Stimulated activated CD4-positive, alpha-beta T cell treated with anti-CD3 and anti-CD28 coated beads, TNF-alpha, amount 100 ng/mL, for 48 hours (primary cell): ENCODE measurements around the gene ATF6.

Experiments
- DNase-seq, 3 donors: peaks; one replicate each; pipeline ENCODE4 v3.0.0-alpha.2; 2020; ENCODE audit warnings: low read depth in 3 of 3

ATF6 gene

DNA sequence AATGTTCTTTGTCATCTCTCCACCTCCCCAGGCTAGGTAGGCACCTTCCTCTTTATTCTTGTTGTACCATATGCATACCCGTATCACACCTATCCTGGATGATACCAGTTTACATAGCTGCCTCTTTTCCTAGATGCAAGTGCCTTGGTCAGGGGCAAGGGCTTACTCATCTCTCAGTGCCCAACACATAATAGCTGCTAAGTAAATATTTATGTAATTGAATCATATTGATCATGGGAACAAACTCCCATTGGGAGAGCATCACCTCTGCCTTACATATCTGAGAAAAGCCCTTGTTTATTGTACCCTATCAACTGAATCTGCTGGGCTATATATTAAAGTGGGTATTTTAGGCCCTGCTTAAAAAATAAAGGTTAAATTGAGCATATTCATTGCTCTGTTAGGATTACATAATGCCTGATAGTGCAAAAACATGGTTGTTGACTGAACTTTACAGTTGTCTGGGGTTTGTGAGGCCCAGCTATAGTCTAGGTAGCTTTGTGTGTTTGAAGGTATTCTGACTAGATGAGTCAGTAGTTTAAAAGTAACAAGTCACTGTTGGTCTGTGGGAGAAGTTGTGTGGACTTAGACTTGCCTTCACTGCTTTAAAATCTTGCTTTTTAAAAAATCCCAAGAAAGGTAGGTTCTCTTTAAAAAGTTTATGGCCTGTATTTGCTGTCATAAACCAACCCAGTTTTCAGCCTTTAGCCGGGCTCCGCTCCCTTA lies 174.9 kb downstream of the ATF6 start:
- no peak for DNase-seq

DNA sequence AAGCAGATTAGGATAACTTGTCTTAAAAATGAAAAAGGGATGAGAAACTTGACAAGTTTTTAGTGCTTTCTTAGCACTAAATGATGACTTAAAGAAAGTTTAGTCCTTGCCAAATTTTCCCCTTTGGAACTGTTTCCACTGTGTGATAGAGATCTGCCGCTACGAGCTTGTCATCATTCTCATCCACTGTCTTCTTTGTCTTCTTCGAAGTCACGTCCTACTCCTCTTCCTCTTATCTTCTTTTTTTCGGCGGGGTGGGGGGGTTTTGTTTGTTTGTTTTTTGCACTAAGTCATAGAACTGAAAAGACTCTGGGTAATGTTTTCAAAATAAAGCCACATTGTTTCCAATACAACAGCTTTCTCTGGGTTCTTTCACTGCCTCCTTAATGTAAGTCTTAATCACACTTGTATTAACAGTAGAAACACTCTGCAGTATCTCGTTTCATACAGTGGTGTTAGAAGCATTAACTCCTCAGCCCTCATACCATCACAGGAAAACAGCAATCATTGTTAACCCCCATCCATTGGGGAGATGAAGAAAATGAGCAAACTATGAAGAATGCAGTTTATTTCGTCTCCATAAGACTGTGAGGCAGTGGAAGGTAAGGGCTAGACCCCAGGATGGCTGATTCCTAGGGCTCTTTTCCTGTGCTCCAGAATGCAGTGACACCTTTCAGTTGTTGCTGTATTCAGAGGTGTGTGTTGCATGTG lies 175.8 kb downstream of the ATF6 start:
- no peak for DNase-seq

DNA sequence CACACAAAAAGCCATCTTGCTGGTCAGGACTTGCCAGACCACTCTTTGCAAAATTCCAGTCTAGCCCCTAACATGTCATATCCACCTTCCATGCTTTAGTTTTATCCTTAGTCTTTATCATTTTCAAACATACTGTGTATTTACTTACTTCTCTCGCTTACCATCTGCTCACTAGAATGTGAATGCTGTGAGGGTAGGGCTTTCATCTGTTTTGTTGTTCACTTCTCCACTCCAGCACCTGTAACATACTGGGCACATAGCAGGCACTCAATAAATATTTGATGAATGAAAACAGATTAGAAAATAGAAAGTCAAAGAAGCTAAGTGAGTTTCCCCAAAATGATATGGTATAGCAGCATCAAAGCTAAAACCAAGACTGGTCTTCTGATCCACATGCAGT lies 177.6 kb downstream of the ATF6 start:
- DNase-seq, result no peak

DNA sequence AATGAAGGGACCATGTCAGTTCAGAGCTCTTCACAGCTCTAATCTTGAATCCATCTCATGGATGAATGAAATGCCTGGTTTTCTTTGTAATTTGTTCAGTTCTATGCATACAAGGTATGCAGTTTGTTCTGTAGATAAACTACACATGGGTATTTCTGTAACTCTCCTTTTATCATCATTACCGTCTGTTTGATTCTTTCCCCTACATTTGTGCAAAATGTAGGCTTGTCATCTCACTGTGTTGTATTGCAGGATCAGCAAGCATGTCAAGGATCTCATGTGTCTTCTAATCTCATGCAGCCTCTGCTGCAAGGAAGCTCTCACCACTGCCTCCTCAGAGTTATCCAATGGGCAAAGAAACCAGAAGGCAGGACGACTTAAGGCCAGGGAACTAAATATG lies 178.3 kb downstream of the ATF6 start:
- DNase-seq, result no peak

DNA sequence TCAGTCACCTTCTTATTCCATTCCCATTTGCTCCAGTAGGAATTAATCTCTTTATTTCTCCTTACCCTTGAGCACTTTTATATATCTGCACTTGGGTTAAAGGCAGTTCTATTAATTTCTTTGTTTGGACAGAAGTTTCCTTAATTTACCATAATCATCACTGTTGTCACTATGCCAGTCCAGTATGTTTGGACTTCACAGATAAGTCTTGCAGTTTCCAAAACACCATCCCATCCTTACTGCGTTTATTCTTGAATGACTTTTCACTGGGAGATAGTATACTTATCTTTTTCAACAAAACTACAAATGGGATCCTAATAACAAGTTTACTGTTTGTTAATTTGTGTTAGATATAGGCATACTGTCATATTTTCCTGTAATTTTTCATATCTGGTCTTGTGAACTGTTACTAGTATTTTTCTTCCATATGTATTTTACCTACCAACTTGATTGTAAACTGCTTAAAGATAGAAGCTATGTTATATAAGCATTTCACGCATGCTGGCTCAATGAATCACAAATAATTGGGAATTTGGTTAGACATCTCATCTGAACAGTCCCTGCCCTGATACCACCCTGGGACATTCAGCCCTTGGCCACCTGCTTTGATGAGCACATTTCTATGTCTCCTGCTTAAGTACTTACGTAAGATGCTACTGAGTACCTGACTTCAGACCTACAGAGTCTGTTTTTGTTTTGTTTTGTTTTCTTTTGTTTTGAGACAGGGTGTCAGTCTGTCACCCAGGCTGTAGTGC lies 179.4 kb downstream of the ATF6 start:
- no peak for DNase-seq

DNA sequence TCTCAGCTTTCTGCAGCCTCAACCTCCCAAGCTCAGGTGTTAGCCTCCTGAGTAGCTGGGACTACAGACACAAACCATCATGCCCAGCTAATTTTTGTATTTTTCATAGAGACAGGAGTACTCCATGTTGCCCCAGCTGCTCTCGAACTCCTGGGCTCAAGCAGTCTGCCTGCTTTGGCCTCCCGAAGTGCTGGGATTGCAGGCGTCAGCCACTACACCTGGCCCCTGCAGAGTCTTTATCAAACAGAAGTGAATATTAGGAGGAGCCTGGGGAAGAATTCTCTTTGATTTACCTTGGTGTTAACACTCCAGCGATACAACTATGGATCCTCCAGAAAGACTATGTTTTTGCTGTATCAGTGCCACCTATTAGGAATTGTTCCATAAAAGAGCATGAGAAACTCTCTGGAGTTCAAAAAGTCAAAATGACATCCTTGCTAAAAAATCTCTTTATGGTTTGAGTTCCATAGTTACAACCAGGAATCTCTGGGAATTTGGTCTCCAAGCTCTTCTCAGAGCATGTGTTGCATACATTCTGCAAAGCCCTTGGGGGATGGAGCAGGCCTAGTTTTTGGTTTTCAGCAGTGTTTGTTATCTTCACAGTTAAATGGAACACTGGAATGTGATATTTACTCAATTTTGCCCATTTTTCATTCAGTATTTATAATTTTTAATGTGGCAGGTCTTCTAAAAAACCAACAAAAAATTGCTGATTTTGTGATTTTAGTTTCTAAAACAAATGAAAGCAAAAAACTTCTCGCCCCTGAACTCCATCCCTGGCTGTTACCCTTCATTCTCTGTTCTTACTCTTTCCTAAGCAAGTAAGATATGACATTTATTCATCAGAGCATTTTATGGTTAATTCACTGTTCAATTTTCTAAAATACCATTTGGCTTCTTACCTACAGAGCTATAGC lies 180.2 kb downstream of the ATF6 start:
- DNase-seq, result no peak

DNA sequence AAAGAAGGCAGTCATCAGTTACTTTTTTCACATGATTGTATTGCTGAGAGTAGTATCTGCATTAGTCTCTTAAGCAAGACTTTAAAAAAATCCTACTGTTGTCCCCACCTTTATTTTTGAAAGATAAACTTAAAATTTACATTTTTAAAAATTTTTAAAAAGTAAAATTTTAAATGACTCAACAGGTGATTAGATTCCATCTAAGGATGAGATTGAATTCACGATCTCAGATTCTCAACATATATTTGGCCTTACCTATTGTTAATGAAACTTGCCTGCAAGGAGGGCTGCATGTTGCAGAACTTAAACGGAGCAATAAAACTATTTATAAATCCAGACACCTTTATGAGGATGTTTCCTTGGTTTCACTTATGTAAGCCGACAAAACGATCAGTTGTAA lies 182.3 kb downstream of the ATF6 start:
- DNase-seq, result no peak

DNA sequence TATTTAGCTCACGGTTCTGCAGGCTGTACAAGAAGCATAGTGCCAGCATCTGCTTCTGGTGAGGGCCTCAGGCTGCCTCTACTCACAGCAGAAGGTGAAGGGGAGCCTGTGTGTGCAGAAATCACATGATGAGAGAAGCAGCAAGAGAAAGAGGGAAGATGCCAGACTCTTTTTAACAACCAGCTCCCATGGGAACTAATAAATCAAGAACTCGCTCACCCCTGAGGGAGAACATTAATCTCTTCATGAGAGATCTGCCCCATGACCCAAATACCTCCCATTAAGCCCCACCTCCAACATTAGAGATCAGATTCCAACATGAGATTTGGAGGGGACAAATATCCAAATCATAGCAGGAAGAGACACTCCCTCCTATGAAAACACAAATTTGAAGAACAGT lies 183.4 kb downstream of the ATF6 start:
- DNase-seq, result no peak

DNA sequence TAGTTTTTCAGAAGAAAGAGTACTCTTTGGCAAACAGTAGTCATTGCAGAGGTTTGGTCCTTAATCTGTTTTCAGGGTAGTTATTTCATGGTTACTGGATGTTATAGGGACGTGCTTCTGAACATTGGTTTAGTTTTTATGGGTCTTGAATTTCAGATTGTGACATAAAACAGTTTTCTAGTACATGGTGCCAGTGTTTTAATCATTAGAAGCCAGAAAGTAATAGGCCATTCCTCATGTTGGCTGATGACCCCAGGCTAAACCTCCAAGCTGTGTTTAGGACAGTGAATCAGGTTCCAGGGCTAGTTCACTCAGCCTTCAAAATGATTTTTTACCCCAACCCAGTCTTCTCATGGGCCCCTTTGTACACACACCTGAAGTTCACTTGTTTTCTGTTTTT lies 184.3 kb downstream of the ATF6 start:
- no peak for DNase-seq

DNA sequence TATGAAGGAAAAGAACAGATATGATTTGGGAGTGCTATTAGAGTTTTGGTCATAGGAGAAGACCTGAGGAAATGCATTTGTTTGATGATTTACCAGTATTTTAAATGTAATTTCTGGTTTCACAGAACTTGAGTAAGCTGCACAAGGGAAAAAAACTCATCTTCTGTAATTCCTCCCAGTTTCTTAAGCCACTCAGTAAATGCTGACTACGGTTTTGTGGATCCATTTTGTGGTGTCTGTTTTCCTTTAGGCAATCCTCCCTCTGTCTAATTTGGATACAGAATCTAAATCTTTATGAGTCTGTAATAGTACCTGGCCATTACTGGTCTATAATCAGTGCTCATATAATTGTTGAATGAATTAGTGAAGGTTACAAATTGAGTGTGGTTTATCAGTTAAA lies 185.5 kb downstream of the ATF6 start:
- DNase-seq, result no peak

DNA sequence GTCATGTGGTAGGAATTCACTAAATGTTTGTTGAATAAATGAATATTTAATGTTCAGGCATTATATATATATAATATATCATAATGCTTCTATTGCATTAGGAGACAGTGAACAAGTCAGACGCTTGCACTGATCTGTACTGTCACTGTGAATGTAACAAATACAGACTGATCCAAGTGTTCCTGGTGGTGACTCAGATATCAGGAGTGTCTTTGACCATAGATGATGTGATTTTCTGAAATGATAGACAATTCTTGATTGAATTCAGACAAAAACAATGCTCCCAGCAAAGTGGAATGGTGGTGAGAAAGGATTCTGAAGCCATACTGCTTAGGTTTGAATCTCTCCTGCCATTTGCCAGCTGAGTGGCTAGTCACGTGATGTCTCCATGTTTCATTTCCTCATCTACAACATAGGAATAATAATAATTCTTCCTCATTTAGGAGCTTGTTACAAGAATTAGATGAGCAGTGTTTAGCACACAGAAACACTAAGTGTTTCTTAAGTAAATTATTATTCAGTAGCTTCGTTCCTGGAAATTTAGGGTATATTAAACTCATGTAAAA lies 186.6 kb downstream of the ATF6 start:
- no peak for DNase-seq

DNA sequence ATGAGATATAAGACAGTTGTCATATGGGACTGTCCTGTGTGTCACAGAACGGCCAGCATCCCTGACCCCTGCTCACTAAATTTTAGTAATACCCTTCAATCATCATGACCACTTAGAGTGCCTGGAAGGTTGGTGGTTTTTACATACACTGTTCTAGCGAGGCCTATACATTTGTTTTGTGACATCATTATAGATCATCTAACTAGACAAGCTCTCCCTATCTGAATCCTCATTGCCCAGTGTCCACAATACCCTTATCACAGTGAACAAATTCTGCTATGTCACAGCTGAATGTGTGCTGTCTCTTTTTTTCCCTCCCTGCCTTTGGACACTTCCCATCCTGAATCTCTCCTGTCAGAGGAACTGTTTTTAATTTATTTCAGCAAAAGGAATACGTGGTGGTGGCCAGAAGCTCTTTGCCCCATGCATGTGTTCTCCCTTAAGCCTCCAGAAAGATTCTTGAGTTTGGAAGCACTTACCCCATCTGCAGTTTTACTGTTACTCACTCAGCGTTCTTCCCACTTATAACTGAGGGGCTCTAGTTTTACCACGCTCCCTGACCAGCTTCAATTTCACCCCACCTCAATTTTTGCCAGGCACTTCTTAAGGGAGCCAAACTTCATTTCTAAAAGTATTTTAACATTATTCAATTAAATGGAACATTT lies 187.3 kb downstream of the ATF6 start:
- no peak for DNase-seq

DNA sequence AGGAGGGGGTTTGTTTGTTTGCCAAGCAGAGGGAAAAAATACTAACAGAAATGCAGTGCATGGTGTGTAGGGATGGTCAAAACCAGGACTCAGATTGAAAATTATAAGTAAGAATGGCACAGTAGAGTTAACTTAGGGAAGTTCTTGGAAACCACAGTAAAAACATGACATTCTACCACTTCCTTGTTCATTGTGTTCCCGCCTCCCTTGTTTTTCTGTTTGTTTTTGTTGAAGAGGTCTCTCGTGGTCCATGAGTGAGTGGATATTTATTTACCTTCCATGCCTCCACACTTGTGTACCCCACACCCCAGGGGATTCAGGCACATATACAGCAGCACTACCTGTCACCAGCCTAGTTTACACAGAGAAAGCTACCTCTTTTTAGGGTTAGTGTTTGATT lies 187.9 kb downstream of the ATF6 start:
- DNase-seq, result no peak

DNA sequence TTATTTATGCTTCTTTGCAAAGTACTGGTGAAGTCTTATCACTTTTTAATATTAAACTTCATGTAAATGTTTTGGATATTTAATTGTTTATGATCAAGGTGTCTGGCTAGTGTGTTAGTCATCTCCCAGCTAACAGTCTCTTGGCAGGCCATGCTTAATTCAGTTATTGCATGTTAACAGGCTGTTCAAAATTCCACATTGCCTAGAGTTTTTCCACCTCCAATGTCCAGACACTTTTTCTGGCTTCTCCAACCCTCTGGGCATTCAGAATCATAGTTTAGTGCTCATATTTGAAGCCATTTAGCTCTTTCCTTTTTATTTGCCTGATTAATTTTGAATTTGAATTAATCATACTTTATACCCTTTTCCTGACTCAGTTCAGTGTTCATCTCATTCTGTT lies 188.3 kb downstream of the ATF6 start:
- DNase-seq, result no peak

DNA sequence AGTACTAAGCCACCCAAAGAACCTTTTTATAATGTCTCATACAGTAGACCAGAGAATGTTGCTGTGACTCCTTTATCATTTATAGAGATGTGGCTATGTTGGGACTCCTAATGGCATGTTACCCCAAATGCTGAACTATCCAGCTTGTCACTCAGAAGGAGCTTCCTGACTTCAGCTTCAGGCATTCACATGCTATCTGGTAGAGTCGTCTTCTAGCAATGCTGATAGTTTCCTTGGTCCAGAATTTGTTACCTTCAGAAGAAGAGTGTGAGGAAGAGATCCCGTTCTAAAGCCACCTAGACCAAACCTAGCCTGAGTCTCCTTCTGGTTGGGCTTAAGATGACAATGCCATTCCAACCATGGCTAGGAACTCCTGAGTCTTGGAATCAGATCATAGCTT lies 189.5 kb downstream of the ATF6 start:
- no peak for DNase-seq

DNA sequence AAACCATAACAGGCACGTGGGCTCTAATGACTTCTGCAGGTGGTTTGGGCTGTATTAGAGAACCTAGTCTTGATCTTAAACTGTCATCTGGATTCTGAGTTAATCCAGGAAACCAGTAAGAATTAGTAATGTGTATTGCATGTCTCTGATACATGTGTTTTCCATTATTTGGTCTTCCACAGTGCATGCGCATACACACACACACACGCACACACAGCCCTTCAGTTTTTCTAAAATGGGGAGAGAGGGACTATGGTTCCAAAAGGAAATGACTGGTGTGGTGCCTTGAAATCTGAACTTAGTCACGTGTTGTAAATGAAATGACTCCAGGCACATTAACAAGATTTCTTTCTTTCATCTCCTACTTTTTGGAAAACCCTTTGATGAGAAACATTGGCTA lies 190.0 kb downstream of the ATF6 start:
- no peak for DNase-seq

DNA sequence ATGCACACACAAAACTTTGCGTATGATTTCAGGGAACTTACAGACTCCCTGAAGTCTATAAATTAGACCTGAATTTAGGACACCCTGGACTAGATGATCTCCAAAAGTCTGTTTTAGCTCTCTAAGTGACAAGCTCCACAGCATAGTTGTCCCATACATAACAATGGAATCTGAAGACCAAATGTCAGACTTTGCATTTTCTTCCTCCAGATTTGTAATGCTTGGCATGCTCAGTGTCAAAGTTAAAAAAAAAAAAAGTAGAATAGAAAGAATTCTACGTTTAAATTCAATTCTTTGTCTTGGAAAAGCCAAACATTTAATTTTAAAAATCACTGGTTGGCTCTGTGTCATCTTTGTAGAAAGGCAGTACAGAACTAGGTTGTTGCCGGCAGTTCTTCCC lies 190.8 kb downstream of the ATF6 start:
- no peak for DNase-seq

DNA sequence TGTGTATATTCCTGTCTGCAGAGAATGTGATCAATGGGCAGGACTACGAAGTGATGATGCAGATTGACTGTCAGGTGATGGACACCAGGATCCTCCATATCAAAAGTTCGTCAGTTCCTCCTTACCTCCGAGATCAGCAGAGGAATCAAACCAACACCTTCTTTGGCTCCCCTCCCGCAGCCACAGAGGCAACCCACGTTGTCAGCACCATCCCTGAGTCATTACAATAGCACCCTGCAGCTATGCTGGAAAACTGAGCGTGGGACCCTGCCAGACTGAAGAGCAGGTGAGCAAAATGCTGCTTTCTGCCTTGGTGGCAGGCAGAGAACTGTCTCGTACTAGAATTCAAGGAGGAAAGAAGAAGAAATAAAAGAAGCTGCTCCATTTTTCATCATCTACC lies 192.3 kb downstream of the ATF6 start:
- no peak for DNase-seq

DNA sequence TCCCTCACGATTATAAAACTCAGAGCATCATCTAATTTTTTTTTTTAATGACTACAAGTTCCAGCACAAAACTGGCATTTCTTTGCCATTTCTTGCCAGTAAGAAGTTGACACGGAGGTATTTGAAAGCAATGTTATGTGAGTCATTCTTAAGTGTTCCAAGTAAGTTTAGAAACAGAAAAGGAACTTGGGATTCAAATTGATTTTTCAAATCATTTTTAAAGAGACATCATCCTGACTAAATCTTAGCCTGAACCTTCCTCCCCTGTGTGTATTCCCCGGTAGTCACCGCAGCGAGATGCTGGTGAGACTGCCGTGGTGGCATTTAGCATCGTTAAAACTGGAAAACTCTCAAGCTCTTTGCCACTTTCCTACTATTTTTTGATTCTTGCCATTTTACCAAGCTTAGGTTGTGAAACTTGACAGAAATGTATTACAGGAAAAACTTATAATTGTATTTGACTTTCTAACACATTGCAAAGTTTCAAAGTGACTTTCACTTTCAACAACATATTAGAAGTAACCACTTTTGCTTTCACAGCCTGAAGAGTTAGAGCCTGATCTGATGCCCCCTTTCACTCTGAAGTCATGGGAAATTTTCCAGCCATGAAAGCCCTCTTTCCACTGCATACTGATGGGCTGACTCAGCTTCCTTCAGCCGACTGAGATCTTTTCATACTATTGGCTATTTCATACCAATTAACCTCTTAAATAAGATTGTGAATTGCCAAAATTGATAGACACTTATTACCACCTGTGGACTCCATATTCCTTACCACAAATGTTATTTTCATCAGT lies 196.2 kb downstream of the ATF6 start:
- DNase-seq, result peak; percentile 24 to 30 (median 26)

DNA sequence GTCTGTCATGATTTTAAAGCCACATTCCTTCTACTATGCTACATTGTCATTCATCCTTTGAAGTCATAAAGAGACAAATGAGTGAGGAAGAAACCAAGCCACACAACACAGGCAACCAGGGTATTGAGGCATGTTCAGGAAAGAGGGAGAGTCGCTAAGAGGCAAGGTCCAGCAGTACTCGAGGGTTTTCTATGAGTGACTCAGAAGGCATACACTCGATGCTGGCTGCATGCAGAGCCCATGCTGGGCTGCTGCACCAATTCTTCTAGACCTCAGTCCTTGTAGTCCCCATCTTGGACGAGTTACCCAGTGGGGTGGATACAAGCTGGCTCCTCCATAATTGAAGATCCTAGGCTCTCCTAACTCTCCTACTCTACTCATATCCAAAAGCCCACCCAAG lies 199.9 kb downstream of the ATF6 start:
- DNase-seq, result no peak
